Stimulated activated effector memory CD8-positive, alpha-beta T cell treated with anti-CD3 and anti-CD28 coated beads, Interleukin-12 subunit alpha, Interleukin-12 subunit beta, amount 100 ng/mL, for 72 hours (primary cell): ENCODE measurements around the gene ANXA9.

Experiments used
- ATAC-seq: fragments of 150-1000 bp; cut with Tn5 transposase; 2 replicates; pipeline ENCODE4 v1.10.0; 2021
- DNase-seq, 2 donors: peaks; one replicate each; pipeline ENCODE4 v3.0.0; 2021 to 2022; ENCODE audit warnings: low spot score in 2 of 2
- H3K27ac Mint-ChIP-seq: one replicate; pipeline ENCODE4 v1.8.0; 2022; ENCODE audit warnings: mild to moderate bottlenecking, mixed read lengths
- H3K36me3 Mint-ChIP-seq: one replicate; pipeline ENCODE4 v1.8.0; 2022; ENCODE audit warnings: mild to moderate bottlenecking, mixed read lengths
- H3K4me1 Mint-ChIP-seq: one replicate; pipeline ENCODE4 v1.8.0; 2022; ENCODE audit warnings: mixed read lengths
- H3K4me3 Mint-ChIP-seq: one replicate; pipeline ENCODE4 v1.8.0; 2022; ENCODE audit warnings: mild to moderate bottlenecking, mixed read lengths
- H3K9me3 Mint-ChIP-seq: one replicate; pipeline ENCODE4 v1.8.0; 2022; ENCODE audit warnings: mixed read lengths

Gene ANXA9

GRCh38 chr1:151008244-151009205 lies 26.4 kb downstream of the ANXA9 start, which contains the start of gene PRUNE1:
TSS of gene PRUNE1 (plus strand) at chr1:151008449. CDS start at chr1:151008633, 184 bp downstream.
- DNase-seq (peak; percentile 91 to 96), ATAC-seq (peak; percentile 91)
- Mint-ChIP-seq H3K4me1 (peaks cover 44% of the 10 kb centered on the region), H3K27ac (peak within 1 kb of the TSS; percentile 95), H3K4me3 (peak within 1 kb of the TSS; percentile 99), H3K36me3 (peaks cover 12% of the 10 kb centered on the region), H3K9me3 (no peaks in the 10 kb centered on the region)

DNA sequence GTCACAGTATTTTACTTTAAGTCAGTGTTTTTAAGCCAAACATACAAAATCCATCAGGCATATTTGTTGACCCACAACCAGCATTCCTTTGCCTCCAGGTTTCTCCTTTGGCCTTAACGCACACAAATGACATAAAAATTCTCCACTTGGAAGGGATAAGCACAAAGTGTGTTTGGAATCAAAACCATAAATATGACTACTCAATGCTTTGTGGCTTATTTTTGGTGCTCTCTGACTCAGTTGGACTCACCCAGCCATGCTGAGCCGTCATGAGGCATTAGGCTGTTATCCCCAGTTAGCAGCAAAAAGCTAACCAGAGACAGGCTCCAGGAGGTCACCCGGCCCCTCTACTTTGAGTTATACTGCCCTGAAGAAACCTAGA lies 27.1 kb downstream of the ANXA9 start:
- Mint-ChIP-seq H3K4me3 (peak overlapping the region; percentile 99), H3K9me3 (no peaks in the 10 kb centered on the region), H3K27ac (peak overlapping the region; percentile 95), H3K4me1 (peaks cover 44% of the 10 kb centered on the region), H3K36me3 (peaks cover 12% of the 10 kb centered on the region)
- DNase-seq (no peak), ATAC-seq (peak; percentile 50)

DNA sequence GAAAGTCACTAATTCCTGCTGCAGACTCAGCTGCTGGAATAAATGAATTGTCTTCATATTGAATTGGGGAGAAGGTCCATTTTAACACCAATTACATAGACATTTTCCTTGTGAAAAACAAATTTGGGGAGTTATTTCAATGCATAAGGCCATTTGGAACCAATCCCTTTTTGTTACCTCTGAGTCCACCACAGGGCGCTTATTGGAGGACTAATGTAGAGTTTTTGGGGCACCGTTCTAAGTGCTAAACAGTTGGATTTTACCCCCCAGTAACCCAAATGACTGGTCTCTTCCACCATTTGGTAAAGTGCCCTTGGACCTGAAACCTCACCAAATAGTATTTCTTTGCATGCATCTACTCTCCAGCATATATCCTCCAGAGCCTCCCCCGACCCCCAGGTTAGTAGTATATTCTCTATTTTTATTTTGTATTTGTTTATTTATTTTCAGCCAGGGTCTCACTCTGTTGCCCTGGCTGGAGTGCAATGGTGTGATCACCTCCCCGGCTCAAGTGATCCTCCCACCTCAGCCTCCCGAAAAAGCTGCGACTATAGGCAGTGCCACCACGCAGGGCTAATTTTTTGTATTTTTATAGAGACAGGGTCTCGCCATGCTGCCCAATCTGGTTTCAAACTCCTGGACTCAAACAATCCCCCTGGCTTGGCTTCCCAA lies 27.7 kb downstream of the ANXA9 start:
- Mint-ChIP-seq H3K9me3 (no peaks in the 10 kb centered on the region), H3K27ac (peak overlapping the region; percentile 95), H3K4me3 (peak overlapping the region; percentile 99), H3K4me1 (peaks cover 44% of the 10 kb centered on the region), H3K36me3 (peaks cover 12% of the 10 kb centered on the region)
- ATAC-seq, result no peak
- no peak for DNase-seq

DNA sequence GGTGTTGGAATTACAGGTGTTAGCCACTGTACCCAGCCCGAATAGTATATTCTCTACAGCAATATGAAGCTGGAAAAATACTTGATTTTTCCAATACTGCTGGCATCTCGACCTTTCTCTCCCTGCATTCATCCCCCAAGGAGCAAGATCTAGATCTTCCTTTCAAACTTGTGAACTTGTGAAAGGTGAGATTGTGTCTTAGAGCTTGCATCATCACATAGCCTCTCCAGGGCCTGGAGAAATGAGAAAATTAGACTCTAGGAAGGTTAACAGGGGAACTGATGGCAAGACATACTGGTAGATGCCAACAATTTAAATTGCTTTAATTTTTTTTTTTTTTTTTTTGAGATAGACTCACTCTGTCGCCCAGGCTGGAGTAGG lies 28.2 kb downstream of the ANXA9 start:
- H3K9me3 Mint-ChIP-seq, result no peaks in the 10 kb centered on the region
- peaks cover 12% of the 10 kb centered on the region for H3K36me3 Mint-ChIP-seq
- DNase-seq (no peak), ATAC-seq (no peak)
- H3K27ac Mint-ChIP-seq, result no peak overlapping the region
- H3K4me1 Mint-ChIP-seq, result peaks cover 42% of the 10 kb centered on the region
- no peak overlapping the region for H3K4me3 Mint-ChIP-seq

DNA sequence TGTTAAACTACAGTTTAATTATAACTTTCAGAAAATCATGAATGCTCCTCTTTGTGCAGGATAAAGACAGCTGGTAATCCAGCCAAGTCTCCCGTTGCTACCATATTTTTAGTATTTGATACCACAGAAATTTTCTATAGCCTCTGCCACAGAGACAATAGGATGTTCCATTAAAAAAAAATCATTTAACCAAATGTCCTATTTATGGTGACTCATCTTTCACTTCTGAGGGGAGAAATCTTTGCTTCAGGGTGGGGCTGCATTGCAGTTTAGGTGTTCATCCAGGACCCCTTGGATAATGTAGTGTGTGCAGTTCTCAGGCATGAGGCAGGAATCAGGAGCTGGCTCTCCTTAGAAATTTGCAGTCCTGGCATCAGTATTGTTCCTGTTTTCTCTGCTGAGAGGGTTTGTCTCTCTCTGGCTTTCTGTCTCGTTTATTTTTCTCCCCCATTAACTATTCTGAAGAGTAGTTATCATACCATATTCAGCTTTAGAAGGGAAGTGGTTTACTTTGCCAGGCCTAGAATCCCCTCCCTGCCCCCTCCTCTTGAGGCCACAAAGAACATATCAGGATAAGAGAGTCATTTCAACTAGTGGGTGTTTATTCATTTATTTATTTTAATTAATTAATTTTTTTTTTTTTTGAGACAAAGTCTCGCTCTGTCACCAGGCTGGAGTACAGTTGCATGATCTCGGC lies 29.2 kb downstream of the ANXA9 start:
- Mint-ChIP-seq H3K4me3 (no peak overlapping the region), H3K9me3 (no peaks in the 10 kb centered on the region), H3K27ac (no peak overlapping the region), H3K4me1 (peaks cover 33% of the 10 kb centered on the region), H3K36me3 (peaks cover 12% of the 10 kb centered on the region)
- ATAC-seq (no peak), DNase-seq (no peak)

- ATAC-seq (no peak), DNase-seq (no peak)
- peaks cover 12% of the 10 kb centered on the region for H3K36me3 Mint-ChIP-seq
- no peaks in the 10 kb centered on the region for H3K9me3 Mint-ChIP-seq
- H3K27ac Mint-ChIP-seq, result peak overlapping the region; percentile 58
- no peak overlapping the region for H3K4me3 Mint-ChIP-seq
- H3K4me1 Mint-ChIP-seq, result peaks cover 18% of the 10 kb centered on the region
Measured at GRCh38 chr1:151012684-151013471, 30.8 kb downstream of the ANXA9 start.

DNA sequence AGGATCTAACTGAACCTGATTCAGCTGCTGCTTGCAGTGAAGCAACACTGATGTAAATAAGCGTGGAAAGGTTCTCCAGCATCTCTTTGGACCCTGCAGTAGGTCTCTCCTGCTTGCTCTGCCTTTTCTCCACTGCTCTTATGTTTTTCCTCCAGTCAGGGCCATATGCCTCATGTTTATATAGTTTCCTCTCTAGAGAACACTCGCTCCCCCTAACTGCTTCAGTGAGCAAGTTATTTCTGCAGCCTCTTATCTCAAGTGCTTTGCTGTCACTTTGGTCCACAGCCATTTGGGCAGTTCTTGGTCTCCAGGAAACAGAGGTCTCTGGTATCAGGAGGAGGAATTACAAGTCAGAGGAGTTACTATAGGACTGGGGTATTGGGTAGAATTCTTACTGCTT lies 31.4 kb downstream of the ANXA9 start:
- no peak for DNase-seq
- H3K4me1 Mint-ChIP-seq, result peaks cover 11% of the 10 kb centered on the region
- H3K36me3 Mint-ChIP-seq, result peaks cover 14% of the 10 kb centered on the region
- peak overlapping the region; percentile 58 for H3K27ac Mint-ChIP-seq
- no peaks in the 10 kb centered on the region for H3K9me3 Mint-ChIP-seq
- ATAC-seq, result no peak
- H3K4me3 Mint-ChIP-seq, result no peak overlapping the region

- ATAC-seq, result peak; percentile 98
- Mint-ChIP-seq H3K4me3 (peak overlapping the region; percentile 19), H3K27ac (peak overlapping the region; percentile 85)
Measured at GRCh38 chr1:151024540-151025146, 42.6 kb downstream of the ANXA9 start.

GRCh38 chr1:151026460-151026859 lies 44.4 kb downstream of the ANXA9 start:
- Mint-ChIP-seq H3K4me3 (no peak overlapping the region), H3K4me1 (peaks cover 7% of the 10 kb centered on the region), H3K27ac (no peak overlapping the region), H3K36me3 (peaks cover 95% of the 10 kb centered on the region), H3K9me3 (no peaks in the 10 kb centered on the region)
- ATAC-seq, result no peak
- no peak for DNase-seq

More at GRCh38 chr1:151024540-151025146, 42.6 kb downstream of the ANXA9 start:
- H3K36me3 Mint-ChIP-seq, result peaks cover 89% of the 10 kb centered on the region
- peak; percentile 72 to 89 for DNase-seq
- no peaks in the 10 kb centered on the region for H3K9me3 Mint-ChIP-seq
- peaks cover 7% of the 10 kb centered on the region for H3K4me1 Mint-ChIP-seq

- peaks cover 73% of the 10 kb centered on the region for H3K36me3 Mint-ChIP-seq
- H3K9me3 Mint-ChIP-seq, result no peaks in the 10 kb centered on the region
- no peak overlapping the region for H3K27ac Mint-ChIP-seq
- H3K4me1 Mint-ChIP-seq, result peaks cover 7% of the 10 kb centered on the region
- no peak overlapping the region for H3K4me3 Mint-ChIP-seq
- DNase-seq (no peak), ATAC-seq (no peak)
Measured at GRCh38 chr1:151032164-151032563, 50.1 kb downstream of the ANXA9 start.

GRCh38 chr1:151035167-151035566 lies 53.1 kb downstream of the ANXA9 start:
- DNase-seq (no peak), ATAC-seq (no peak)
- Mint-ChIP-seq H3K9me3 (no peaks in the 10 kb centered on the region), H3K4me3 (no peak overlapping the region), H3K4me1 (peaks cover 7% of the 10 kb centered on the region), H3K36me3 (peaks cover 45% of the 10 kb centered on the region), H3K27ac (peak overlapping the region; percentile 21)

DNA sequence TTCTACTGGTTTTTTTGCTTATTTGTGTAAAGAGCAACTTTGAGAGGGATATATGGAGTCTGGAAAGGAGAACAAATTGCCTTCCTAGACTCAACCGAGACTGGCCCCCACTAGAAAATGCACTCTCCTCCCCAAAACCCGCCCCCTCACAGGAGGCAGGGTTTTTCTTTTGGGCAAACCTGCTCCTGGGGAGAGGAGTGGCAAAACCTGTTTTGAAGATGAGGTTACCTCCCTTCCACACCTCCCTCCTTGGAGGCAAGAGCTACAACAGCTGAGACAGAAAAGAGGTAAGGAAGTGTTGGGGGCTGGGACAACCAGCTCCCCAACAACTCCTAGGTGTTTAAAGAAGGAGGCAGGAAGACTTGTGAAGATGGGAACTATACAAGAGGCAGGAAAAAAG lies 54.3 kb downstream of the ANXA9 start, which contains the start of gene BNIPL:
Gene BNIPL, plus strand, starts transcription at position 231 of the 400 bp plus-strand sequence. Its CDS starts 140 bp downstream, at position 371.
- Mint-ChIP-seq H3K4me3 (no peak within 1 kb of the TSS), H3K36me3 (peaks cover 33% of the 10 kb centered on the region), H3K27ac (peak within 1 kb of the TSS; percentile 21), H3K9me3 (no peaks in the 10 kb centered on the region), H3K4me1 (peaks cover 7% of the 10 kb centered on the region)
- DNase-seq, result no peak
- ATAC-seq, result no peak

DNA sequence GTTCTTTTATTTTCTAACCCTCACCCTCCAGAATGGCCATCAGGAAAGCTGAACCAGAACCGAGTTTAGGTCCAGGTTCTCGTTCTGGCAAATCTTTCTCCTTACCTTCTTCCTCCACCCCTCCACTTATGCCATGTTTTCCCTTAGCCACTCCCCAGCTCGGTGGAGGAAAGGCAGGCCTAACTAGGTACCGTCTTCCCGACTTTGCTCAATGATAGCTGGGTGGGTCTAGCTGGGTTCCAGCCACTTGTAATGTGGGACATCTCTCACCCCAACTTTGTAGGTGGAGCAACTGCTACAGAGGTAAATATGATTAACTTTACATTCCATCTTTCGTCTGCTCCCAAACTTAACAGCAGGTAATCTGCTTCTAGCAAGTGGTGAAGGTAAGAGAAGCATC lies 54.9 kb downstream of the ANXA9 start:
- ATAC-seq (no peak), DNase-seq (no peak)
- Mint-ChIP-seq H3K4me1 (peaks cover 7% of the 10 kb centered on the region), H3K9me3 (no peaks in the 10 kb centered on the region), H3K4me3 (no peak overlapping the region), H3K36me3 (peaks cover 29% of the 10 kb centered on the region), H3K27ac (no peak overlapping the region)

- Mint-ChIP-seq H3K4me1 (peaks cover 21% of the 10 kb centered on the region), H3K9me3 (no peaks in the 10 kb centered on the region), H3K27ac (no peak overlapping the region), H3K36me3 (peaks cover 10% of the 10 kb centered on the region), H3K4me3 (no peak overlapping the region)
- no peak for DNase-seq
- ATAC-seq, result no peak
Measured at GRCh38 chr1:151039521-151039920, 57.4 kb downstream of the ANXA9 start.
